COLO668 (cell line): ENCODE measurements around the gene TBC1D10A.

Source experiments
- DNase-seq: peaks from one replicate; lab custom pipeline; 2025; ENCODE audit not compliant: unreplicated experiment; lab: John Stamatoyannopoulos, UW

Gene TBC1D10A

GRCh38 chr22:30323246-30323645 lies 3.5 kb downstream of the TBC1D10A start:
- DNase-seq, result no peak

GRCh38 chr22:30321461-30321860 lies 5.3 kb downstream of the TBC1D10A start:
- DNase-seq, result no peak

GRCh38 chr22:30320021-30320556 lies 6.7 kb downstream of the TBC1D10A start:
- DNase-seq, result no peak

GRCh38 chr22:30318799-30319419 lies 7.8 kb downstream of the TBC1D10A start:
- DNase-seq, result no peak

GRCh38 chr22:30317778-30318177 lies 9.0 kb downstream of the TBC1D10A start:
- no peak for DNase-seq

- no peak for DNase-seq
These were observed 10.7 kb downstream of the TBC1D10A start for GRCh38 chr22:30315962-30316576.

- no peak for DNase-seq
These were observed 11.8 kb downstream of the TBC1D10A start for GRCh38 chr22:30314915-30315314.

- DNase-seq, result no peak
These were observed 13.0 kb downstream of the TBC1D10A start for GRCh38 chr22:30313527-30314363.

GRCh38 chr22:30312053-30312452 lies 14.7 kb downstream of the TBC1D10A start:
- DNase-seq, result no peak

- no peak for DNase-seq
These were observed 15.6 kb downstream of the TBC1D10A start for GRCh38 chr22:30310881-30311771.

- DNase-seq, result no peak
These were observed 16.6 kb downstream of the TBC1D10A start for GRCh38 chr22:30309951-30310741.

- no peak for DNase-seq
These were observed 18.1 kb downstream of the TBC1D10A start for GRCh38 chr22:30308518-30309230.

GRCh38 chr22:30308093-30308492 lies 18.6 kb downstream of the TBC1D10A start:
- no peak for DNase-seq

- no peak for DNase-seq
These were observed 19.6 kb downstream of the TBC1D10A start for GRCh38 chr22:30307041-30307574.

GRCh38 chr22:30306627-30307011 lies 20.1 kb downstream of the TBC1D10A start:
- no peak for DNase-seq

GRCh38 chr22:30305906-30306626 lies 20.7 kb downstream of the TBC1D10A start:
- no peak for DNase-seq

GRCh38 chr22:30305519-30305905 lies 21.2 kb downstream of the TBC1D10A start:
- no peak for DNase-seq

- no peak for DNase-seq
These were observed 22.1 kb downstream of the TBC1D10A start for GRCh38 chr22:30304495-30305244.
